EL (cell line): ENCODE results near the gene SMIM10L1.

Experiments used
- DNase-seq: peaks from one replicate; pipeline ENCODE4 v3.0.0-alpha.2; 2016

Gene SMIM10L1

GRCh38 chr12:11171145-11171968 lies at the start of gene SMIM10L1:
Gene SMIM10L1 (plus strand): TSS chr12:11171194. CDS start chr12:11171357, 163 bp downstream.
- DNase-seq = peak; percentile 94

- DNase-seq = no peak
Observed at GRCh38 chr12:11130382-11130781, 40.6 kb upstream of the SMIM10L1 start.

- DNase-seq = no peak
Observed at GRCh38 chr12:11130999-11131398, 40.0 kb upstream of the SMIM10L1 start.

- DNase-seq = no peak
Observed at GRCh38 chr12:11133162-11133561, 37.8 kb upstream of the SMIM10L1 start.

GRCh38 chr12:11133816-11134215 lies 37.2 kb upstream of the SMIM10L1 start:
- DNase-seq = no peak

GRCh38 chr12:11134305-11134704 lies 36.7 kb upstream of the SMIM10L1 start, which contains the start of gene TAS2R30:
Gene TAS2R30 (minus strand): TSS chr12:11134644. CDS start chr12:11134244, 400 bp downstream.
- DNase-seq = no peak

GRCh38 chr12:11136075-11136474 lies 34.9 kb upstream of the SMIM10L1 start:
- no peak for DNase-seq

- no peak for DNase-seq
Observed at GRCh38 chr12:11143352-11143751, 27.6 kb upstream of the SMIM10L1 start.

GRCh38 chr12:11144297-11144696 lies 26.7 kb upstream of the SMIM10L1 start:
- no peak for DNase-seq

GRCh38 chr12:11147420-11147819 lies 23.6 kb upstream of the SMIM10L1 start:
- no peak for DNase-seq

GRCh38 chr12:11150832-11151231 lies 20.2 kb upstream of the SMIM10L1 start:
- DNase-seq = no peak

GRCh38 chr12:11152725-11153124 lies 18.3 kb upstream of the SMIM10L1 start:
- DNase-seq = no peak

- DNase-seq = no peak
Observed at GRCh38 chr12:11154400-11154925, 16.5 kb upstream of the SMIM10L1 start.

GRCh38 chr12:11158885-11159444 lies 12.0 kb upstream of the SMIM10L1 start:
- no peak for DNase-seq

GRCh38 chr12:11162502-11162901 lies 8.5 kb upstream of the SMIM10L1 start:
- DNase-seq = no peak

- DNase-seq = no peak
Observed at GRCh38 chr12:11164384-11164783, 6.6 kb upstream of the SMIM10L1 start.

GRCh38 chr12:11166300-11166699 lies 4.7 kb upstream of the SMIM10L1 start:
- DNase-seq = no peak

- no peak for DNase-seq
Observed at GRCh38 chr12:11170810-11171144, 217 bp upstream of the SMIM10L1 start.

- DNase-seq = peak; percentile 20
Observed at GRCh38 chr12:11171969-11172675, 1.1 kb downstream of the SMIM10L1 start.

- DNase-seq = no peak
Observed at GRCh38 chr12:11174022-11174421, 3.0 kb downstream of the SMIM10L1 start.

GRCh38 chr12:11178250-11178649 lies 7.3 kb downstream of the SMIM10L1 start:
- no peak for DNase-seq

GRCh38 chr12:11182529-11182928 lies 11.5 kb downstream of the SMIM10L1 start:
- no peak for DNase-seq

GRCh38 chr12:11183011-11183410 lies 12.0 kb downstream of the SMIM10L1 start:
- no peak for DNase-seq

- DNase-seq = no peak
Observed at GRCh38 chr12:11186837-11187236, 15.8 kb downstream of the SMIM10L1 start, which contains the start of gene TAS2R42. Gene TAS2R42 (minus strand): TSS chr12:11186937. CDS start chr12:11186937, 0 bp downstream.
